ENCODE results near the gene NEU3.

DNA sequence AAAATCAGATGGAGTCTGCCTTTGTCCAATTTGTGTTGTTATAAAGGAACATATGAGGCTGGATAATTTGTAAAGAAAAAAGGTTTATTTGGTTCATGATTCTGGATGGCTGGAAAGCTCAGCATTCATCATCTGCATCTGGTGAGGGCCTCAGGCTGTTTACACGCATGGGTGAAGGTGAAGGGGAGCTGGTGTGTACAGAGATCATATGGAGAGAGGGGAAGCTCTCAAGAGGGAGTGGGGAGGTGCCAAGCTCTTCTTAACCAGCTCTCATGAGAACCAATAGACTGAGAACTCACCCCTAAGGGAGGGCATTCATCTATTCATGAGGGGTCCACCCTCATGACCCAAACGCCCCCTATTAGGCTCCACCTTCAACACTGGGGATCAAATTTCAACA is 40.0 kb downstream of the NEU3 start:
- TF ChIP-seq CTCF (IDR thresholded peaks at IDR 0.05) (no peak), POLR2A (IDR thresholded peaks at IDR 0.05) (no peak)

Data from ovary (tissue), 3 donors.